Measurements from ENCODE around the gene PDGFC.

DNA sequence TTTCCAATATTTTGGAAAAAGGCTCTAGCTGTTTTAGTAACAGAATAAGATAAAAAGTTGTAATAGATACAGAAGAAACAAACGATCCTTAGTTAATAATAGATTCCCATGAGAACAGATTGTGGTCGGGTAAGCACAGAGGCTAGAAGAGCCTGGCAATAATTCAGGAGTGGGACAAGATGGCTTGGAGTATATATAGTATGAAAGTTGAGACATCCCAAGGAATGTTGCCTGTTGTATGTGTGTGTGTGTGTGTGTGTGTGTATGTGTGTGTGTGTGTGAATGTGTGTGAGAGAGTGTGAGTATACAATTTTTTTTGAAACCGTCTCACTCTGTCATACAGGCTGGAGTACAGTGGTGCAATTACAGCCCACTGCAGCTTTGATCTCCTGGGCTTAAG is 150.7 kb downstream of the PDGFC start:
- TF ChIP-seq, protein P1, sequence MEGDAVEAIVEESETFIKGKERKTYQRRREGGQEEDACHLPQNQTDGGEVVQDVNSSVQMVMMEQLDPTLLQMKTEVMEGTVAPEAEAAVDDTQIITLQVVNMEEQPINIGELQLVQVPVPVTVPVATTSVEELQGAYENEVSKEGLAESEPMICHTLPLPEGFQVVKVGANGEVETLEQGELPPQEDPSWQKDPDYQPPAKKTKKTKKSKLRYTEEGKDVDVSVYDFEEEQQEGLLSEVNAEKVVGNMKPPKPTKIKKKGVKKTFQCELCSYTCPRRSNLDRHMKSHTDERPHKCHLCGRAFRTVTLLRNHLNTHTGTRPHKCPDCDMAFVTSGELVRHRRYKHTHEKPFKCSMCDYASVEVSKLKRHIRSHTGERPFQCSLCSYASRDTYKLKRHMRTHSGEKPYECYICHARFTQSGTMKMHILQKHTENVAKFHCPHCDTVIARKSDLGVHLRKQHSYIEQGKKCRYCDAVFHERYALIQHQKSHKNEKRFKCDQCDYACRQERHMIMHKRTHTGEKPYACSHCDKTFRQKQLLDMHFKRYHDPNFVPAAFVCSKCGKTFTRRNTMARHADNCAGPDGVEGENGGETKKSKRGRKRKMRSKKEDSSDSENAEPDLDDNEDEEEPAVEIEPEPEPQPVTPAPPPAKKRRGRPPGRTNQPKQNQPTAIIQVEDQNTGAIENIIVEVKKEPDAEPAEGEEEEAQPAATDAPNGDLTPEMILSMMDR (conservative IDR thresholded peaks at IDR 0.05; ENCODE audit: low read length): no peak
- TF ChIP-seq EZH2phosphoT487 (IDR thresholded peaks at IDR 0.05; ENCODE audit: borderline replicate concordance, low read depth, low read length): no peak

Data from OCI-LY7 (cell line).